Measurements from ENCODE around the gene PRKACA.
"Not testable (repeated sequence)": the region's sequence is repeated elsewhere in the genome, so short reads cannot be mapped to it uniquely, and the experiment has no call there.

Gene PRKACA

DNA sequence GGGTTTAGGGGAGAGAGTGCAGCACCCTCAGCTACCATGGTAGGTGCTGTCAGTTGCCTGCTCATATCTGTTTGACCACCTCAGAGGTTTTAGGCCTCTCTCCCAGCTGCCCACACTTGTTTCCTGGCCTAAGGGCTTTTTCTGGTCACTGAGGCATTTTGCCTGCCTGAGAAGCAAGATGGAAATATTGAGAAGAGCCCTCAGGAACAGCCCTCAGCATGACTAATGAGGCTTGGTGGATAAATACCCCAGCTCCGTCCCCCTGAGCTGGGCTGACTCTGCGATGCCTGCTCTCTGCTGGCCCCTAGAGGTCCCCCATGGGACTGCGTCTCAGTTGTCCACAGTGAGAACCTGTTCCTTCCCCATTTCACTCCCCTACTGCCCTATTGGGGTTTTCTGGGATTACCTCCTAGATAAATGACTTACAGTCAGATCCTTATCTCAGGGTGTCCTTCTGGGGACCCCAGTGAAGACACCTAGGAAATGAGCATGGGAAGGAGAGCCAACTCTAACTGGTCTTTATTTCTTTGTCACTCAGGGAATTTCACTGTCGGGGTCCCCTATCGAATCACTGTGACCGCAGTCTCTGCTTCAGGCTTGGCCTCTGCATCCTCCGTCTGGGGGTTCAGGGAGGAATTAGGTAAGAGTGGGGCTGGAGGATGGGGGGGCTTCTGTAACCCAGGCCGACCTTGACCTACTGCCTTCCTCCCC is 69.0 kb downstream of the PRKACA start:
- DNase-seq (ENCODE audit: low read depth, low spot score) = peak; percentile 53

DNA sequence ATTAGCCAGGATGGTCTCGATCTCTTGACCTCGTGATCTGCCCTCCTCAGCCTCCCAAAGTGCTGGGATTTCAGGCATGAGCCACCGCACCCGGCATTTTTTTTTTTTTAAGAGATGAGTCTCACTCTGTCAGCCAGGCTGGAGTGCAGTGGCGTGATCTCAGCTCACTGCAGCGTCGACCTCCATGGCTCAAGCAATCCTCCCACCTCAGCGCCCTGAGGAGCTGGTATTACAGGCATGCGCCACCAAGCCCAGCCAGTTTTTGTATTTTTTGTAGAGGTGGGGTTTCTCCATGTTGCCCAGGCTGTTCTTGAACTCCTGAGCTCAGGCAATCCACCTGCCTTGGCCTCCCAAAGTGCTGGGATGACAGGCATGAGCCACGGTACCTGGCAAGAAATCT is 69.7 kb downstream of the PRKACA start:
- not testable (repeated sequence) for DNase-seq (ENCODE audit: low read depth, low spot score)

DNA sequence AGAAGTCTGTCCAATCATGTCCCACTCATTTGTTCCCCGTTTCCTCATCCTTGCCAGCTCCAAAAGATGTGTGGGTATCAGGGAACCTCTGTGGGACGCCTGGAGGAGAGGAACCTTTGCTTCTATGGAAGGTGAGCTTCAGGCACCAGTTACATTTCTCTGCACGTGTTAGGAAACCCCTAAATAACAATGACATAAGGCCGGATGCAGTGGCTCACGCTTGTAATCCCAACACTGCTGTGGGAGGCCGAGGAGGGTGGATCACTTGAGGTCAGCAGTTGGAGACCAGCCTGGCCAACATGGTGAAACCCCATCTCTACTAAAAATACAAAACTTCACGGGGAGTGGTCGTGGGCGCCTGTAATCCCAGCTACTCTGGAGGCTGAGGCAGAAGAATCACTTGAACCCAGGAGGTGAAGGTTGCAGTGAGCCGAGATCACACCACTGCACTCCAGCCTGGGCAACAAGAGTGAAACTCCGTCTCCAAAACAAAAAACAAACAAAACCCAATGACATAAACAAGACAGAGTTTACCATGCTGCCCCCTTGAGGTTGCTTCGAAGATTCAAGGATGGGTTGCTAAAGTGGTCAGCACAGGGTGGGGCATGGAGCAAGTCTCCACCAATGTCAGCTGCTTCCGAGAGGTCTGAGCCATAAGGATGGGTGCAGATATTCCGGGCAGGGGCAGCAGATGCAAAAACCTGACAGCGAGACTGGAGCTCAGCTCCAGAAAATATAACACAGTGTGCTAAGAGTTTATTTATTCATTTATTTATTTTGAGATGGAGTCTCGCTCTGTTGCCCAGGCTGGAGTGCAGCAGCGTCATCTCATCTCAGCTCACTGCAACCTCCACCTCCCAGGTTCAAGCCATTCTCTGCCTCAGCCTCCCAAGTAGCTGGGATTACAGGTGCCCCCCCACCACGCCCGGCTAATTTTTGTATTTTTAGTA is 74.6 kb downstream of the PRKACA start:
- not testable (repeated sequence) for DNase-seq (ENCODE audit: low read depth, low spot score)
